Purkinje cell (primary cell): ENCODE results near the gene CAPN14. TPM values are rescaled to one million over a fixed set of nuclear protein-coding genes. Genes with fewer than 3 reads are reported as not detected.

ENCODE experiments used
- polyA plus RNA-seq: library from polyadenylated mRNA; unstranded; fragments of >200 nt; fragmentation: Nextera tagmentation; gene quantifications from 2 replicates; pipeline ENCODE4 v1.2.1, GENCODE V29; 2014

Gene CAPN14
- polyA plus RNA-seq: 0.14 TPM in 1 of 2 replicates, not detected in the other

GRCh38 chr2:31217465-31218200, at the start of gene CAPN14:
TSS of gene CAPN14 (minus strand) at chr2:31217515. CDS start at chr2:31205447, 12,068 bp downstream.

GRCh38 chr2:31233741-31234682, 16.7 kb upstream of the CAPN14 start, which contains the start of gene EHD3:
TSS of gene EHD3 (plus strand) at chr2:31234152. CDS start at chr2:31234622, 470 bp downstream.

GRCh38 chr2:31138037-31138962, 79.0 kb downstream of the CAPN14 start, which contains the start of gene GALNT14:
TSS of gene GALNT14 (minus strand) at chr2:31138440. CDS start at chr2:31138086, 354 bp downstream.

Other genes with a start within 250 kb of the CAPN14 start
- 18.8 TPM in 1 of 2 replicates, not detected in the other for gene GALNT14, start 79.1 kb downstream of the CAPN14 start, polyA plus RNA-seq
- 17.1 and 18.9 TPM in 2 replicates for gene EHD3, start 16.6 kb upstream of the CAPN14 start, polyA plus RNA-seq
- gene XDH, start 197.2 kb upstream of the CAPN14 start, polyA plus RNA-seq: not detected in 2 replicates